Natural killer cell (primary cell): Measurements from ENCODE around the gene DKKL1. TPM values are rescaled to one million over a fixed set of nuclear protein-coding genes. Genes with fewer than 3 reads are reported as not detected.

Experiments used
- ATAC-seq, 3 donors: fragments of 150-1000 bp in 2 of 3; fragments of 200-7000 bp in 1 of 3; cut with Tn5 transposase; 1 replicate in 1 of 3; 2 replicates in 2 of 3; pipeline ENCODE4 v1.10.0; 2021; ENCODE audit warnings: mild to moderate bottlenecking in 2 of 3, moderate library complexity in 2 of 3
- DNase-seq, 2 donors: peaks; one replicate each; pipeline versions ENCODE4 v3.0.0 to v3.0.0-alpha.2; 2013 to 2021; ENCODE audit warnings: mixed read lengths in 1 of 2
- H3K27ac ChIP-seq: one replicate; pipeline ENCODE4 v1.5.1; 2013; ENCODE audit warnings: mild to moderate bottlenecking, low read length
- H3K27me3 ChIP-seq: one replicate; pipeline ENCODE4 v1.6.1; 2013; ENCODE audit warnings: low read length; ENCODE audit not compliant: control insufficient read depth, insufficient read depth
- H3K36me3 ChIP-seq: one replicate; pipeline ENCODE4 v1.6.1; 2013; ENCODE audit warnings: low read length; ENCODE audit not compliant: control insufficient read depth, insufficient read depth
- H3K4me1 ChIP-seq: one replicate; pipeline ENCODE4 v1.6.1; 2013; ENCODE audit warnings: low read length; ENCODE audit not compliant: control insufficient read depth, insufficient read depth
- H3K4me3 ChIP-seq: one replicate; pipeline ENCODE4 v1.5.1; 2013; ENCODE audit warnings: low read length
- H3K9me3 ChIP-seq: one replicate; pipeline ENCODE4 v1.6.1; 2013; ENCODE audit warnings: low read length; ENCODE audit not compliant: control insufficient read depth, insufficient read depth
- H3K27ac Mint-ChIP-seq, 2 donors: one replicate each; pipeline ENCODE4 v1.8.0; 2022; ENCODE audit warnings: mild to moderate bottlenecking in 2 of 2, mixed read lengths in 2 of 2, moderate library complexity in 1 of 2
- H3K27me3 Mint-ChIP-seq, 2 donors: one replicate each; pipeline ENCODE4 v1.8.0; 2022; ENCODE audit warnings: low read depth in 2 of 2, mixed read lengths in 2 of 2
- H3K36me3 Mint-ChIP-seq: one replicate; pipeline ENCODE4 v1.8.0; 2022; ENCODE audit warnings: mixed read lengths
- H3K4me1 Mint-ChIP-seq, 2 donors: one replicate each; pipeline ENCODE4 v1.8.0; 2022; ENCODE audit warnings: mixed read lengths in 2 of 2
- H3K4me3 Mint-ChIP-seq: one replicate; pipeline ENCODE4 v1.8.0; 2022; ENCODE audit warnings: mild to moderate bottlenecking, moderate library complexity, mixed read lengths
- H3K9me3 Mint-ChIP-seq, 2 donors: one replicate each; pipeline ENCODE4 v1.8.0; 2022; ENCODE audit warnings: mixed read lengths in 2 of 2
- WGBS: methylation state at CpG from one replicate; pipeline ENCODE4 v1.1.7; 2013; ENCODE audit warnings: missing lambda C conversion rate; ENCODE audit not compliant: insufficient coverage; 5-methylcytosine and 5-hydroxymethylcytosine counted together
- intact Hi-C: fragments of 100-400 bp; cut with micrococcal nuclease; formaldehyde crosslinking; loops from one replicate; pipeline ENCODE4 v1.14.2; 2022
- total RNA-seq, 4 donors: library from RNA; stranded (reverse); fragments of 120-200 nt in 1 of 4; gene quantifications; one replicate each; pipeline versions ENCODE4 v1.2.3 to v1.2.4, GENCODE V29; 2013 to 2022
- TF ChIP-seq, protein P1 (sequence below): fragments of 200-600 bp; IDR thresholded peaks from one replicate; pipeline ENCODE4 v1.8.0; 2022; ENCODE audit warnings: antibody characterized with exemption

Gene DKKL1
- total RNA-seq, 3 donors from 2014 or later (not counting 1 experiment from before 2014, with no cell fraction given): not detected

DNA sequence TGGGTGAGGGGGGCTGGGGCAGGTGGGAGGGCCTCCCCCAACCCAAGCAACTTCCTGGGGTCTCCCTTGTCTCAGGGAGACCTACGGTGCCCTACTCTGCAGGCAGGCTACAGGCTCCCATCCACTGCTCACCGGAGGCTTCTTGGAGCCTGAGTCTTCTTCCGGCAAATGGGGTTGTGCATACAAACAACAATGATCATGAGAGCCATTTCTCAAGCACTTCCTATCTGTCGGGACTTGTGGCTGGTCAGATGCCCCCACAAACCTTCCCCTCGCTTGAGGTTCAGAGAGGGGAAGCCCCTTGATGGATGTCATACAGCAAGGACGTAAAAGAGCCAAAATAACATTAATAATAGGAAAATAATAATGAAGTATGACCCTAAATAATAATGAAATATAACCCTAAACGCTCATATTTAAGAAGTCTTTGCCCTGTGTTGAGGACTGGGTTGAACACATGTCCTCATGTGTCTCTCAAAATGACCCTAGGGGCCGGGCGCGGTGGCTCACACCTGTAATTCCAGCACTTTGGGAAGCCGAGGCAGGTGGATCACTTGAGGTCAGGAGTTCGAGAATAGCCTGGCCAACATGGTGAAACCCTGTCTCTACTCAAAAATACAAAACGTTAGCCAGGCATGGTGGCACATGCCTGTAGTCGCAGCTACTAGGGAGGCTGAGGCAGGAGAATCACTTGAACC is 27.7 kb upstream of the DKKL1 start:
- intact Hi-C loops: loop anchor here (1.0 to 5.0 kb wide), 2 partner anchors 34 to 134 kb away; no protein-coding TSS in a partner anchor
- ATAC-seq: peak; percentile 39 to 59 (median 40)
- Histone ChIP-seq H3K4me3 (peak overlapping the region; percentile 59), H3K4me1 (peaks cover 94% of the 10 kb centered on the region), H3K36me3 (peaks cover 28% of the 10 kb centered on the region), H3K27ac (peak overlapping the region; percentile 84), H3K27me3 (no peaks in the 10 kb centered on the region), H3K9me3 (no peaks in the 10 kb centered on the region)
- Mint-ChIP-seq H3K4me1 (peaks cover 74 to 93% of the 10 kb centered on the region in 2 donors), H3K27me3 (no peaks in the 10 kb centered on the region), H3K36me3 (no peaks in the 10 kb centered on the region), H3K9me3 (no peaks in the 10 kb centered on the region), H3K27ac (peak overlapping the region; percentile 97 to 98), H3K4me3 (peak overlapping the region; percentile 96)
- WGBS: 40% methylated on average over 13 of the region's 14 CpGs
- TF ChIP-seq, protein P1, sequence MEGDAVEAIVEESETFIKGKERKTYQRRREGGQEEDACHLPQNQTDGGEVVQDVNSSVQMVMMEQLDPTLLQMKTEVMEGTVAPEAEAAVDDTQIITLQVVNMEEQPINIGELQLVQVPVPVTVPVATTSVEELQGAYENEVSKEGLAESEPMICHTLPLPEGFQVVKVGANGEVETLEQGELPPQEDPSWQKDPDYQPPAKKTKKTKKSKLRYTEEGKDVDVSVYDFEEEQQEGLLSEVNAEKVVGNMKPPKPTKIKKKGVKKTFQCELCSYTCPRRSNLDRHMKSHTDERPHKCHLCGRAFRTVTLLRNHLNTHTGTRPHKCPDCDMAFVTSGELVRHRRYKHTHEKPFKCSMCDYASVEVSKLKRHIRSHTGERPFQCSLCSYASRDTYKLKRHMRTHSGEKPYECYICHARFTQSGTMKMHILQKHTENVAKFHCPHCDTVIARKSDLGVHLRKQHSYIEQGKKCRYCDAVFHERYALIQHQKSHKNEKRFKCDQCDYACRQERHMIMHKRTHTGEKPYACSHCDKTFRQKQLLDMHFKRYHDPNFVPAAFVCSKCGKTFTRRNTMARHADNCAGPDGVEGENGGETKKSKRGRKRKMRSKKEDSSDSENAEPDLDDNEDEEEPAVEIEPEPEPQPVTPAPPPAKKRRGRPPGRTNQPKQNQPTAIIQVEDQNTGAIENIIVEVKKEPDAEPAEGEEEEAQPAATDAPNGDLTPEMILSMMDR: no peak
- DNase-seq: peak in 1 of 2 donors; percentile 58

DNA sequence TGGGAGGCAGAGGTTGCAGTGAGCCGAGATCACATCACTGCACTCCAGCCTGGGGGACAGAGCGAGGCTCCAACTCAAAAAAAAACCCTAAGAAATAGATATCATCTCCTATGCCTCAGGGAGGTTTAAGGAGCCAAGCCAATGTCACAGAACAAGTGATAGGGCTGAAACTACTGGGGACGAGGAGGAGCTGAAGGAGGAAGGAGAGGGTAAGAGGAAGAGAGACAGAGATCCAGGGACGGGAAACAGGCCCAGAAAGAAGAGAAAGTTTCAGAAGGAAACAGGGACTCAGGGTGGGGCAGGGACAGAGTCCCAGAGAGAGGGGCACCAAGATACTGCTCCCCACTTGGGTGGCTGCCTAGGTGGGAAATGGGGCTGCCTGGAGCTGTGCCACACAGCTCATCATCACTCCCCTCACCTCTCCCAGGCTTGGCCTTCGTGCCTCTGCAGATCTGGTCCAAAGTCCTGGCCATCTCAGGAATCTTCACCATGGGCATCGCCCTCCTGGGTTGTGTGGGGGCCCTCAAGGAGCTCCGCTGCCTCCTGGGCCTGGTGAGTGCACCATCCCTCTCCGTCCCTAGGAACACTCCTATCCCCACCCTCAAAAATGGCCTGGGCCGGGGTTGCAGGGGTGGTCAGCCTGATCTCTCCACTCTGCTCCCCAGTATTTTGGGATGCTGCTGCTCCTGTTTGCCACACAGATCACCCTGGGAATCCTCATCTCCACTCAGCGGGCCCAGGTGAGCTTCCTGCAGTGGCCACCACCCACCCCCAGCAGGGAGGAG is 27.0 kb upstream of the DKKL1 start:
- Mint-ChIP-seq H3K36me3 (no peaks in the 10 kb centered on the region), H3K27ac (peak overlapping the region; percentile 97 to 98), H3K4me1 (peaks cover 74 to 88% of the 10 kb centered on the region in 2 donors), H3K27me3 (no peaks in the 10 kb centered on the region), H3K4me3 (peak overlapping the region; percentile 96), H3K9me3 (no peaks in the 10 kb centered on the region)
- intact Hi-C loops: loop anchor here (5.0 kb wide), 1 partner anchor 34 kb away; no protein-coding TSS in a partner anchor
- H3K27ac ChIP-seq: peak overlapping the region; percentile 84
- TF ChIP-seq, protein P1: no peak
- DNase-seq (no peak), ATAC-seq (no peak)
- peaks cover 30% of the 10 kb centered on the region for H3K36me3 ChIP-seq
- H3K4me3 ChIP-seq: peak overlapping the region; percentile 59
- WGBS: 79% methylated on average over 8 of the region's 10 CpGs
- no peaks in the 10 kb centered on the region for H3K27me3 ChIP-seq
- H3K9me3 ChIP-seq: no peaks in the 10 kb centered on the region
- H3K4me1 ChIP-seq: peaks cover 95% of the 10 kb centered on the region

DNA sequence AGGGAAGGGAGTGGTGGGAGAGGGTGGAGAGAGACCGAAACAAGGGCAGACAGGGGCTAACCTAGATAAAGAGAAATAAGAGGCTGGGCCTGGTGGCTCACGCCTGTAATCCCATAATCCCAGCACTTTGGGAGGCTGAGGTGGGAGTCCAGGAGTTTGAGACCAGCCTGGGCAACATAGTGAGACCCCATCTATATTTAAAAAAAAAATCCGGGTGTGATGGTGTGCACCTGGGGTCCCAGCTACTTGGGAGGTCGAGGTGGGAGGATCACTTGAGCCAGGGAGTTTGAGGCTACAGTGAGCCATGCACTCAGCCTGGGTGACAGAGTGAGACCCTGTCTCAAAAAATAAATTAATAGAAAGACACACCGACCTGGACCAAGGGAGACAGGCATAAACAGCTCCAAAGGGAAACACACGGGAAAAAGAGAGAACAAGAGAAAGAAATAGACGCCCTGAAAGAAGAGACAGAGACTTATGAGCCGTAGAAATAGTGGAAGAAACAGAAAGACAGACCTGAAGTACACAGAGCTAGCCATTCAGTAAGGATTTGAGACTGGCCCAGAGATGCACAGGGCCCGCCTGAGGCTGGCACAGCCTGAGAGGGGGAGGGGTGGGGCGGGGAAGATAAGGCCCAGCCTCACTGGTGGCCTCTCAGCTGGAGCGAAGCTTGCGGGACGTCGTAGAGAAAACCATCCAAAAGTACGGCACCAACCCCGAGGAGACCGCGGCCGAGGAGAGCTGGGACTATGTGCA is 26.2 kb upstream of the DKKL1 start:
- ATAC-seq: no peak
- H3K4me3 Mint-ChIP-seq: peak overlapping the region; percentile 49
- peaks cover 31% of the 10 kb centered on the region for H3K36me3 ChIP-seq
- H3K9me3 Mint-ChIP-seq: no peaks in the 10 kb centered on the region
- H3K4me1 Mint-ChIP-seq: peaks cover 69 to 82% of the 10 kb centered on the region in 2 donors
- intact Hi-C loops: loop anchor here (5.0 kb wide), 1 partner anchor 35 kb away; no protein-coding TSS in a partner anchor
- no peaks in the 10 kb centered on the region for H3K27me3 ChIP-seq
- TF ChIP-seq, protein P1: no peak
- peak overlapping the region; percentile 59 for H3K4me3 ChIP-seq
- 94% methylated on average over 19 of the region's 19 CpGs for WGBS
- no peaks in the 10 kb centered on the region for H3K9me3 ChIP-seq
- H3K36me3 Mint-ChIP-seq: no peaks in the 10 kb centered on the region
- DNase-seq: no peak
- H3K27me3 Mint-ChIP-seq: no peaks in the 10 kb centered on the region
- peaks cover 92% of the 10 kb centered on the region for H3K4me1 ChIP-seq
- H3K27ac ChIP-seq: no peak overlapping the region
- H3K27ac Mint-ChIP-seq: peak overlapping the region; percentile 32 to 98
